ENCODE measurements around the gene SLC25A22.

The SLC25A22 gene

GRCh38 chr11:802693-803466, 4.8 kb upstream of the SLC25A22 start:
- no peak for DNase-seq

GRCh38 chr11:802018-802617, 4.0 kb upstream of the SLC25A22 start:
- DNase-seq = no peak

GRCh38 chr11:801097-801780, 3.2 kb upstream of the SLC25A22 start:
- no peak for DNase-seq

- no peak for DNase-seq
Measured at GRCh38 chr11:800473-800872, 2.4 kb upstream of the SLC25A22 start.

- DNase-seq = no peak
Measured at GRCh38 chr11:799641-800316, 1.7 kb upstream of the SLC25A22 start.

GRCh38 chr11:797296-798092, 587 bp downstream of the SLC25A22 start:
- peak; percentile 82 to 88 for DNase-seq

GRCh38 chr11:796565-797295, 1.4 kb downstream of the SLC25A22 start:
- no peak for DNase-seq

- peak; percentile 88 to 91 for DNase-seq
Measured at GRCh38 chr11:795634-796564, 2.2 kb downstream of the SLC25A22 start.

- DNase-seq = no peak
Measured at GRCh38 chr11:794766-795633, 3.1 kb downstream of the SLC25A22 start.

GRCh38 chr11:794013-794765, 3.9 kb downstream of the SLC25A22 start:
- DNase-seq = no peak

GRCh38 chr11:793556-793955, 4.5 kb downstream of the SLC25A22 start:
- no peak for DNase-seq

GRCh38 chr11:792873-793272, 5.2 kb downstream of the SLC25A22 start:
- DNase-seq = no peak

GRCh38 chr11:792535-792821, 5.6 kb downstream of the SLC25A22 start:
- DNase-seq = no peak

GRCh38 chr11:791658-792534, 6.2 kb downstream of the SLC25A22 start:
- no peak for DNase-seq

- DNase-seq = no peak
Measured at GRCh38 chr11:790721-791564, 7.1 kb downstream of the SLC25A22 start.

- DNase-seq = peak; percentile 73 to 80
Measured at GRCh38 chr11:789943-790342, 8.1 kb downstream of the SLC25A22 start, which contains the start of gene CEND1. Gene CEND1, minus strand, starts transcription at chr11:790090. Its CDS starts 1,514 bp downstream, at chr11:788576.
